SK-N-SH treated with all-trans-retinoic acid at 6 μM for 48 hours (cell line): ENCODE results near the gene EML4.

Experiments used
- BACH2 ChIP-seq: fragments of 250-450 bp; sonication (Bioruptor Pico); IDR thresholded peaks from 2 replicates; pipeline ENCODE4 v1.9.0; 2021; ENCODE audit warnings: mild to moderate bottlenecking, borderline replicate concordance
- CSDC2 ChIP-seq: fragments of 250-450 bp; sonication (Bioruptor Pico); IDR thresholded peaks from 2 replicates; pipeline ENCODE4 v1.5.0; 2020; ENCODE audit warnings: mild to moderate bottlenecking, moderate library complexity
- ZFP3 ChIP-seq: fragments of 250-450 bp; sonication (Bioruptor Pico); IDR thresholded peaks from 2 replicates; pipeline ENCODE4 v1.5.0; 2020; ENCODE audit warnings: mild to moderate bottlenecking, moderate library complexity
- ZFP30 ChIP-seq: fragments of 450-650 bp; formaldehyde crosslinking; IDR thresholded peaks from 2 replicates; pipeline ENCODE4 v1.5.0; 2022; ENCODE audit warnings: mild to moderate bottlenecking, moderate library complexity
- ZNF565 ChIP-seq: fragments of 450-650 bp; formaldehyde crosslinking; conservative IDR thresholded peaks from 2 replicates; pipeline ENCODE4 v1.5.0; 2020; ENCODE audit warnings: low read depth, mild to moderate bottlenecking, moderate library complexity
- TF ChIP-seq, protein P1 (sequence below): fragments of 250-450 bp; sonication (Bioruptor Pico); IDR thresholded peaks from 2 replicates; pipeline ENCODE4 v1.8.0; 2021; ENCODE audit warnings: low read depth, mild to moderate bottlenecking, moderate library complexity, borderline replicate concordance
- TF ChIP-seq, protein P2 (sequence below): fragments of 250-450 bp; sonication (Bioruptor Pico); IDR thresholded peaks from 2 replicates; pipeline ENCODE4 v1.5.1; 2021; ENCODE audit warnings: mild to moderate bottlenecking, moderate library complexity

DNA sequence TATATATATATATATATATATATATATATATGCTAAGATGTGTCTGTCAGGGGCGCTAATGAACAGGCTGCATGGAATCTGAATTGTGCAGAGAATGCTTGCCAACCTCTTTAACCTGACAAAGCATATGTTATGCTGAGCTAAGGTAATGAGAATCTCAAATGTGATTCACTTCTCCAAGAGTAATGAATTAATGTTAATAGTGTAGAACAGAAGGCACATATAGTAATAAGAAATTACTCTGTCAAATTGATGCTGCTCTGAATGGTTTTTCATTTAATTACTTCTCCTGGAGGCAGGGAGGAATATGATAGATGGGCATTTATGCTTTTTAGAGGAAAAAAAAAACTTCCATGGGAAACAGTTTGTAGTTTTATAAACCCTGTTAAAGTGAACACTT, 156.5 kb downstream of the EML4 start:
- TF ChIP-seq ZNF565 (no peak), BACH2 (CRISPR knock-in tag) (no peak), ZFP30 (CRISPR knock-in tag) (no peak), CSDC2 (CRISPR knock-in tag) (no peak), ZFP3 (no peak)
- TF ChIP-seq, protein P1, sequence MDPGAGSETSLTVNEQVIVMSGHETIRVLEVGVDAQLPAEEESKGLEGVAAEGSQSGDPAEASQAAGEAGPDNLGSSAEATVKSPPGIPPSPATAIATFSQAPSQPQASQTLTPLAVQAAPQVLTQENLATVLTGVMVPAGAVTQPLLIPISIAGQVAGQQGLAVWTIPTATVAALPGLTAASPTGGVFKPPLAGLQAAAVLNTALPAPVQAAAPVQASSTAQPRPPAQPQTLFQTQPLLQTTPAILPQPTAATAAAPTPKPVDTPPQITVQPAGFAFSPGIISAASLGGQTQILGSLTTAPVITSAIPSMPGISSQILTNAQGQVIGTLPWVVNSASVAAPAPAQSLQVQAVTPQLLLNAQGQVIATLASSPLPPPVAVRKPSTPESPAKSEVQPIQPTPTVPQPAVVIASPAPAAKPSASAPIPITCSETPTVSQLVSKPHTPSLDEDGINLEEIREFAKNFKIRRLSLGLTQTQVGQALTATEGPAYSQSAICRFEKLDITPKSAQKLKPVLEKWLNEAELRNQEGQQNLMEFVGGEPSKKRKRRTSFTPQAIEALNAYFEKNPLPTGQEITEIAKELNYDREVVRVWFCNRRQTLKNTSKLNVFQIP (CRISPR knock-in tag), result no peak
- TF ChIP-seq, protein P2, sequence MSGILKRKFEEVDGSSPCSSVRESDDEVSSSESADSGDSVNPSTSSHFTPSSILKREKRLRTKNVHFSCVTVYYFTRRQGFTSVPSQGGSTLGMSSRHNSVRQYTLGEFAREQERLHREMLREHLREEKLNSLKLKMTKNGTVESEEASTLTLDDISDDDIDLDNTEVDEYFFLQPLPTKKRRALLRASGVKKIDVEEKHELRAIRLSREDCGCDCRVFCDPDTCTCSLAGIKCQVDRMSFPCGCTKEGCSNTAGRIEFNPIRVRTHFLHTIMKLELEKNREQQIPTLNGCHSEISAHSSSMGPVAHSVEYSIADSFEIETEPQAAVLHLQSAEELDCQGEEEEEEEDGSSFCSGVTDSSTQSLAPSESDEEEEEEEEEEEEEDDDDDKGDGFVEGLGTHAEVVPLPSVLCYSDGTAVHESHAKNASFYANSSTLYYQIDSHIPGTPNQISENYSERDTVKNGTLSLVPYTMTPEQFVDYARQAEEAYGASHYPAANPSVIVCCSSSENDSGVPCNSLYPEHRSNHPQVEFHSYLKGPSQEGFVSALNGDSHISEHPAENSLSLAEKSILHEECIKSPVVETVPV (CRISPR knock-in tag), result no peak
